RPMI7951 (cell line): Measurements from ENCODE around the gene BGLAP. TPM values are rescaled to one million over a fixed set of nuclear protein-coding genes. Genes with fewer than 3 reads are reported as not detected.
"Not testable (repeated sequence)": the region's sequence is repeated elsewhere in the genome, so short reads cannot be mapped to it uniquely, and the experiment has no call there.

ENCODE experiments used
- DNase-seq: peaks from one replicate; pipeline ENCODE4 v3.0.0-alpha.2; 2012; ENCODE audit warnings: low read depth
- total RNA-seq: library from RNA; depleted of rRNA; stranded (reverse); fragments of >200 nt; shearing (Covaris generic); gene quantifications from 2 replicates; pipeline ENCODE4 v1.2.3, GENCODE V29; 2014; rRNA removed

Gene BGLAP
- total RNA-seq: 17.7 and 44.1 TPM in 2 replicates

DNA sequence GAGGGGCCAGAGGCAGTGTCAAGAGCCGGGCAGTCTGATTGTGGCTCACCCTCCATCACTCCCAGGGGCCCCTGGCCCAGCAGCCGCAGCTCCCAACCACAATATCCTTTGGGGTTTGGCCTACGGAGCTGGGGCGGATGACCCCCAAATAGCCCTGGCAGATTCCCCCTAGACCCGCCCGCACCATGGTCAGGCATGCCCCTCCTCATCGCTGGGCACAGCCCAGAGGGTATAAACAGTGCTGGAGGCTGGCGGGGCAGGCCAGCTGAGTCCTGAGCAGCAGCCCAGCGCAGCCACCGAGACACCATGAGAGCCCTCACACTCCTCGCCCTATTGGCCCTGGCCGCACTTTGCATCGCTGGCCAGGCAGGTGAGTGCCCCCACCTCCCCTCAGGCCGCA is at the start of gene BGLAP:
TSS of gene BGLAP (plus strand) at position 259 of the 400 bp plus-strand sequence. CDS start at position 307, 48 bp downstream.
- DNase-seq: peak; percentile 83

DNA sequence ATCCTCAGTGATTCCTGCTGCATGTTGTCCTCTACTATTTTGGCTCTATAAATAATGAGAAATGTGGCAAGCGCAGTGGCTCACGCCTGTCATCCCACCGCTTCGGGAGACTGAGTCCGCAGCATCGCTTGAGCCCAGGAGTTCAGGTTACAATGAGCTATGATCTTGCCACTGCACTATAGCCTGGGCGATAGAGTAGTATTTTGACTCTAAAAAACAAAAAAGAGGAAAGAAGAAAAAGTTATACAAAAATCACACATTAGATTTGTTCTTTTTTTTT is 48.8 kb upstream of the BGLAP start:
- no peak for DNase-seq

DNA sequence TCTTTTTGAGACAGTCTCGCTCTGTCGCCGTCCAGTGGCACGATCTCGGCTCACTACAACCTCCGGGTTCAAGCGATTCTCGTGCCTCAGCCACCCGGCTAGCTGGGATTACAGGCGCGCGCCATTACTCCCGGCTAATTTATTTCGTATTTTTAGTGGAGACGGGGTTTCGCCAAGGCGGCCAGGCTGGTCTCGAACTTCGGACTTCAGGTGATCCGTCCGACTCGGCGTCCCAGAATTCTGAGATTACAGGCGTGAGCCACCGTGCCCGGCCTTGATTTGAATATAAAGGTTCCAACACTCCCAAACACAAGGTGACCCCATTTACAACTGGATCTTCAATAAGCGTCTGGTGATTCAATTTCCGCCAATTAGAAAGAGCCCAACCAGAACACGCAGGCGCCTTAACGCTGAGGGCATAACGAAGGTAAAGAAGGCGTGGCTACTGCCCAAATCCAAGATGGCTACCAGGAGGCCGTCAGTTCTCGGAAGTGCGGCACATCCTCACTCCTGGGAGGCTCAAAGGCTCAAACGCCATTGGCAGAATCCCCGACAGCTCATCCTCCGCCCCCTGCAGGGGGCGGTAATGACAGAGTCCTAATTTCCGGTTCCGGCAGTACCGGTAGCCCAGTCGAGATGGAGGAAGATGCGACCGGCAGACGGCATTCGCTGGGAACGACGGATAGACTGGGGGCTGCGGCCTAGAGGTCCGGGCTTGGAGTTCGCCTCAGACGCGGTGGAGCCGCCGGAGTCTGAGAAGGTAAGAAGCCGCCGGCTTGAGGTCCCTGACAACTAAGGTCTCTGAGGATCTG is 48.3 kb upstream of the BGLAP start, which contains the start of gene SLC25A44:
TSS of gene SLC25A44 (plus strand) at position 617 of the 812 bp plus-strand sequence. CDS start 5,744 bp downstream, outside the sequence.
- DNase-seq: peak; percentile 97

DNA sequence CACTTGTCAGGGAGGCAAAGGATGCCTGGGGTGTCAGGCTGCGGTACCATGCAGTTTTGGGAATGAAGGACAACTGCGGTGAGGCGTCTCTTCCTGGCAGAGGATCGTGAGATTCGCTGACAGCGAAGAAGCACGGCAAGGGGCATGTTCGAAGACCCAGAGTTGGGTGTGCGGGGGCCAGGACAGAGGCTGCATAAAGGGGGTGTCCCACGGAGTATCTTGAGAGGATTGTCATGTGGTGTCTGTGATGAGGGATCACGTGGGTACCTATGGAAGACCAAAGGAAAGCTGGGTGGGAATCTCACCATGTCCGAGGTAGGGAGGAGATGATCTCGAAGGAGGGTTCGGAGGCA is 47.7 kb upstream of the BGLAP start:
- peak; percentile 18 for DNase-seq

DNA sequence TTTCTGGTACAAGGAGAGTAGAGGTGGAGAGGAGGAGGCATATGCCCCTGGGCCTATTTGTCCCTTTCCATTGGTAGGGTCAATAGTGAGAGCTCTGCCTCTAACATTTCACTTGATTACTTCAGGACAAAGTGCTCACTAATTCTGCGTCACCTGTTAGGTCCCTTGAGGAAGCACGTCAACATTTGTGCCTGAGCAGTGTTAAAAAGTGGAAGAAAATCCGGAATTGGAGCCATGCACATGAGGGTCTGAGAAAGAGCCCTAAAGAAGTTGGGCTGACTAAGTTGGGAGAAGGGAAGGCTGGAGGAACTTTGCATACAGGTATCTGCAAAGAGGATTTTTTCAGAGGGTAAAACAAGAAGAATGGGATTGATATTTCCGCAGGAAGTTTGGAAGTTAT is 46.1 kb upstream of the BGLAP start:
- no peak for DNase-seq

DNA sequence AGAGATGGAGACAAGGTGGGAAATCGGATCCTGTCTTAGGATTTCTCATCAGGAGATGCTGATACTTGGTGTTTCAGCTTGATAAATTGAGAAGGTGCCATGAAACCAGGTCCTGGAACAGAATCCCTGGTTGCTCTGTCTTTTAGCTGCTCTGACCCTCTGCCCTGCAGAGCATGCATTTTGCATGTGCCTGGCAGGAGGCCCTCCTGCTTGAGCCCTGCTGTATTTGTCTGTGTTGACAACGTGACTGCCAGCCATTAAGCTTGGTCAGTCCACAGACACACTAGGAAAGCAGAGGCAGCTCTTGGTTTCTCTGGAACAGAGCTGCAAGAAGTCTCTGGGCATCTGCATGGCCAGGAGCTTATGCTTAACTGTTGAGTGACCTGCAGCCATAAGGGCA is 45.5 kb upstream of the BGLAP start:
- DNase-seq: no peak

DNA sequence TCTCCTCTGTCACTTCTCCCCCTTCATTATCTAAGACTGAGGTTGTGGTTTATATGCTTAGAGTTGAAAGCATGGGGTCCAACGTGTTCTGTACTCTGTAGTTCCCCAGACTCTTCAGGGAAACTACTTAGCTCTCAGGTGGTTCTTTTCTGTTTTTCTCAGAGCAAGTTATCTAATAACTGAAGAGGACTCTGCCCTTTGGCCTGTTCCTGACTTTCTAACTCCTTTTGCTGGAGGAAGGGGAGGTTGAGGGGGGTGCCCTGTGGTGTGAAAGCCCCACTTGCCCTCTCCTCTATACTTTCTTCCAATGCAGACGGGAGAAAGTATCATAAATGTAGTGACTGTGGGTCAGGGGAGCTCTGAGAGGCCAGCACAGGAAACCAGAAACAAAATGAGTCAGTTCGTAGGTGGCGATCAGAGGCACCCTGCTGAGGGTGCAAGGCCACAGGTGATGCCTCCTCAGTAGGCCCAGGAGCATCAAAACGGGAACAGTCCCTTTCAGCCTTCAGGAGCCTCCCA is 43.1 kb upstream of the BGLAP start:
- DNase-seq: no peak

DNA sequence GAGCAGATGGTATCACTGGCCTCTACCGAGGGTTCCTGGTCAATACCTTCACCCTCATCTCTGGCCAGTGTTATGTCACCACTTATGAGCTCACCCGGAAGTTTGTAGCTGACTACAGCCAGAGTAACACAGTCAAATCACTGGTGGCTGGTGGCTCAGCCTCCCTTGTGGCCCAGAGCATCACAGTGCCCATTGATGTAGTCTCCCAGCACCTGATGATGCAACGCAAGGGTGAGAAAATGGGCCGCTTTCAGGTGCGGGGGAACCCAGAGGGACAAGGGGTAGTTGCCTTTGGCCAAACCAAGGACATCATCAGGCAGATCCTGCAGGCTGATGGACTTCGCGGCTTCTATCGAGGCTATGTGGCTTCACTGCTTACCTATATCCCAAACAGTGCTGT is 41.9 kb upstream of the BGLAP start:
- no peak for DNase-seq

DNA sequence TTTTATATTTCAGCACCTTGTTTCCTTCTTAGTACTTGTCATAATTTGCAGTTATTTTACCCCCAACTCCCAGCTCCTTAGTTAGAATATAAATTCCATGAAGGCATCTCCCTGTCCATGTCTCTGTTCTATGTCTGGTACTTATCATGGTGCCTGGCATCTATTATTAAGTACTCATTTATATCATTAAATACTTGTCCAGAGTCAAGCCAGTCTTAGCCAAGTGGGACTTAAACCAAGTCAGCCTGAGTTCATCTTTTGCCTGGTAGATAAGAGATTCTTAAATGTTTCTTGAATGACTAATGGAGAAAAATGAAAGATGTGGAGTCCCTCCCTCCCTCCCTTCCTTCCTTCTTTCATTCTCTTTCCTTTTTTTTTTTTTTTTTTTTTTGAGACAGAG is 38.7 kb upstream of the BGLAP start:
- DNase-seq: no peak

DNA sequence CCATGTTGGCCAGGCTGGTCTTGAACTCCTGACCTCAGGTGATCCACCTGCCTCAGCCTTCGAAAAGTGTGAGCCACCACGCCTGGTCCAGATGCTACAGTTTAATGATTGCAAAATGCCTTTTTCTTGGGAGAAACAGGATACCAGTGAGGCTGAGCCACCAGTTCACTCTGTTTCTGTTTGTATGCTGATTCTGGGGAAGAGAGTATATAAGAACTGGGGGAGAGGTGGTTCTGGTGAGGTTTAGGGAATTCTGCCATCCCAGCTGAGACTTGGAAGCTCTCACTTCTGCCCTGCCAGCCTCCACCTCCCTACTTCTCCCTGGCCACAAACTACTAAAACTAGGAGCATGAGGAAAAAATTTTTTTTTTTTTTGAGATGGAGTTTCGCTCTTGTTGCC is 37.3 kb upstream of the BGLAP start:
- DNase-seq: no peak

DNA sequence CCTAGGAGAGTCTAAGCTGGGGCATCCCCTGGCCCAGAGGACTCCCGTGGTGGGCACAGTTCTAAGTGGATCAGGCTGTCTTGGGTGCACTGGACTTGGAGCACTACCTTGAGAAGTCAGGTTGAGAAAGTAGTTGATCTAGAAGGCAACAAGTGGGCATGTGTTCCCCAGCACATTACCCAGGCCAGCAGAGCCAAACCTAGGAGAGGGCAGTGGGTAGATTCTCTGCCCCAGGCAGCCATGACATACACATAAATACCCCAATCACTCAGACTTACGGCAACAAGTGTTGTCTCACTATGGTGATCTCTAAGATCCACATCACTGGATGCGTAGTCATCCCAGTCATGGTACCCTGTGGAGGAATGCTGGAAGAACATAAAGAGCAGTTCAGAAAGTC is 30.7 kb upstream of the BGLAP start:
- DNase-seq: no peak

DNA sequence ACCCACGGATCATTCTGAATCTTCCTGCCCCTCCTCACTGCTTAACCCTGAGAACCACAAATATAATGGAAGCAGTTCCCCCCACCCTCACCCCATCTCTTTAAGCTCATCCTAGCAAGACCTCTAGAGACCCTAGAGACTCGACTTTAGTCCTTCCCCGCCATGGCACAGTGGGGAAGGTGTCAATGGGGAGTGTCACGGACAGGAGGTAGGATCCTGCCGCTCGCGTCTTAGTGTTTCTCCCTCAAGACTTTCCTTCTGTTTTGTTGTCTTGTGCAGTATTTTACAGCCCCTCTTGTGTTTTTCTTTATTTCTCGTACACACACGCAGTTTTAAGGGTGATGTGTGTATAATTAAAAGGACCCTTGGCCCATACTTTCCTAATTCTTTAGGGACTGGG is 29.9 kb upstream of the BGLAP start:
- no peak for DNase-seq

DNA sequence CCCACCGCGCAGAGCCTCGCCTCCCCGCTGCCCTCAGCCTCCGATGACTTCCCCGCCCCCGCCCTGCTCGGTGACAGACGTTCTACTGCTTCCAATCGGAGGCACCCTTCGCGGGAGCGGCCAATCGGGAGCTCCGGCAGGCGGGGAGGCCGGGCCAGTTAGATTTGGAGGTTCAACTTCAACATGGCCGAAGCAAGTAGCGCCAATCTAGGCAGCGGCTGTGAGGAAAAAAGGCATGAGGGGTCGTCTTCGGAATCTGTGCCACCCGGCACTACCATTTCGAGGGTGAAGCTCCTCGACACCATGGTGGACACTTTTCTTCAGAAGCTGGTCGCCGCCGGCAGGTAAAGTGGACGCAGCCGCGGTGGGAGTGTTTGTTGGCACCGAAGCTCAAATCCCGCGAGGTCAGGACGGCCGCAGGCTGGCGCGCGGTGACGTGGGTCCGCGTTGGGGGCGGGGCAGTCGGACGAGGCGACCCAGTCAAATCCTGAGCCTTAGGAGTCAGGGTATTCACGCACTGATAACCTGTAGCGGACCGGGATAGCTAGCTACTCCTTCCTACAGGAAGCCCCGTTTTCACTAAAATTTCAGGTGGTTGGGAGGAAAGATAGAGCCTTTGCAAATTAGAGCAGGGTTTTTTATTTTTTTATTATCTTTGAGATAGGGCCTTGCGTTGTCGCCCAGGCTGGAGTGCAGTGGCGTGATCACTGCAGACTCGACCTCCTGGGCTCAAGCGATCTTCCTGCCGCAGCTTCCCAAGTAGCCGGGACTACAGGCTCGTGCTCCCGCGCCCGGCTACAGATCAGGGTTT is 28.9 kb upstream of the BGLAP start, which contains the start of gene PMF1:
TSS of gene PMF1 (plus strand) at position 175 of the 811 bp plus-strand sequence. CDS start at position 184, 9 bp downstream.
- DNase-seq: peak; percentile 94

DNA sequence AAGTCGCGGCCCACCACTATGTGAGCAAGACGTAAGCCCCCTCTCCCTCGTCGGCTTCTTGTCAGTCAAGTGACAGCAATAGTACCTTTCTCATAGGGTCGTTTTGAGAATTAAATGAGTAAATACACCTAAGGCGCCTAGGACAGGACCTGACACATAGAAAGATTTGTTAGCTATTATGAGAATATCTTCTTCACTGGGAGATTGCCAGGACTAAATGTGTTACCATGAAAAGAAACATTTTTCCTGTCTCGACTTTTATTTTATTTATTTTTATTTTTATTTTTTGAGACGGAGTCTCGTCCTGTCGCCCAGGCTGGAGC is 28.4 kb upstream of the BGLAP start:
- DNase-seq: no peak

DNA sequence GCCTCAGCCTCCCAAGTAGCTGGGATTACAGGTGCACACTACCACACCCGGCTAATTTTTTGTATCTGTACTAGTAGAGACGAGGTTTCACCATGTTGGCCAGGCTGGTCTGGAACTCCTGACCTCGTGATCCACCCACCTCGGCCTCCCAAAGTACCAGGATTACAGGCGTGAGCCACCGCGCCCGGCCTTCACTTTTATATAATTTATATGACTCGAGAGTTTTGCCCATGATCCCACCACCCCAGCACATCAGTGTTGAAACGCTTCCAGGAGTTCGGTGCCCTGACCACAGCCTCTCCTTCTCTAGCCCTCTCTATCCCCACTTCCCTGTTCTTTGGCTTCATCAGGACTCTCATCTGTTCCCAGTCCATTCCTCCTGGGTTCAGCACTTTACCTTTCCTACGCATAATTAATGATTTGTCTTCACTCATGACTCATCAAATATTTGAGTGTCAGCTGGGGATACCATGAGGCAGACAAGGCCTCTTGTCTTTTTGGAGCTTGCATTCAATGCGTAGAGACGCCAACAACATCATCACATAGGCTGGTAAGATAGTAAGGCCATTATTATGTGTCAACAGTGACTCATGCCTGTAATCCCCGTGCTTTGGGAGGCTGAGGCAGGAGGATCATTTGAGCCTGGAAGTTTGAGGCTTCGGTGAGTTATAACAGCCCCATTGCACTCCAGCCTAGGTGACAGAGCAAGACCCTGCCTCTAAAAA is 27.8 kb upstream of the BGLAP start:
- peak; percentile 77 for DNase-seq

DNA sequence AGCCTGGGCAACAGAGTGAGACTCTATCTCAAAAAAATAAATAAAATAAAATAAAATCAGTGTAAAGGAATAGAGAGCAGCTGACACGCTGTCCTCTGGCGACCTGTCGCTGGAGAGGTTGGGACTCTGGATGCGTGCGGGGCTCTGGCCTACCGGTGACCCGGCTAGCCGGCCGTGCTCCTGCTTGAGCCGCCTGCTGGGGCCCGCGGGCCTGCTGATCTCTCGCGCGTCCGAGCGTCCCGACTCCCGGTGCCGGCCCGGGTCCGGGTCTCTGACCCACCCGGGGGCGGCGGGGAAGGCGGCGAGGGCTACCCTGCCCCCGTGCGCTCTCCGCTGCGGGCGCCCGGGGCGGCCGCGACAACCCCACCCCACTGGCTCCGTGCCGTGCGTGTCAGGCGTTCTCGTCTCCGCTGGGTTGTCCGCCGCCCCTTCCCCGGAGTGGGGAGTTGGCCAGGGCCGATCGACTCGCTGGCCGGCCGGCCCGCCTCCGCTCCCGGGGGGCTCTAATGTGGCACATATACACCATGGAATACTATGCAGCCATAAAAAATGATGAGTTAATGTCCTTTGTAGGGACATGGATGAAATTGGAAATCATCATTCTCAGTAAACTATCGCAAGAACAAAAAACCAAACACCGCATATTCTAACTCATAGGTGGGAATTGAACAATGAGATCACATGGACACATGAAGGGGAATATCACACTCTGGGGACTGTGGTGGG is 25.5 kb upstream of the BGLAP start:
- DNase-seq: not testable (repeated sequence)

DNA sequence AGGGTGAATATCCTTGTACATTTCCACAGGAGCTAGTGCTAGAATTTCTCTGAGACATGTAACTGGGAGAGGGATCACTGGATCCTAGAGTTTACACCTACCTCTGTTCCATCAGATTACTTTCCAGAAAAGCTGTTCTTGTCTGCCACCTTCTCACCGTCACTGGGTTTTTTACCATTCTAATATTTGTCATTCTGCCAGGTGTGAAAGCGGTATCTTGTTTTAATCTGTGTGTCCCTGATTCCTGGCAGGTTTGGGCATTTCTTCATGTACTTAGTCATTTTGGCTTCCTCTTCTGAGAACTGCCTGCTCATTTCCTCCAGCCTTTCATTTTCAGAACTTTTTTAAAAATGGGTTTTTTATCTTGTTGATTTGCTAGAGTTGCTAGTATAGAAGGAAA is 24.1 kb upstream of the BGLAP start:
- no peak for DNase-seq

DNA sequence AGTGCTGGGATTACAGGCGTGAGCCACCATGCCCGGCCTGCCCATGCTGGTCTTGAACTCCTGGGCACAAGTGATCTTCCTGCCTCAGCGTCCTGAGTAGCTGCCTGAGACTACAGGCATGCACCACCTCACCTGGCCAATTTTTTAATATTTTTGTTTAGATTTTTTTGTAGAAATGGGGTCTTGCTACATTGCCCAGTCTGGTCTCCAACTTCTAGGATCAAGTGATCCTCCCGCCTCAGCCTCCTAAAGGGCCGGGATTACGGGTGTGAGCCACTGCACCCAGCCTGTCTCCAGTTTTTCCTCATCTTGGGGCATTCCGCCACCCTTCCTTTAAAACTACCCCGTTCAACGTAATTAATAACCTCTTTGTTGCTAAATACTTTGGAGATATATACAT is 21.8 kb upstream of the BGLAP start:
- no peak for DNase-seq

DNA sequence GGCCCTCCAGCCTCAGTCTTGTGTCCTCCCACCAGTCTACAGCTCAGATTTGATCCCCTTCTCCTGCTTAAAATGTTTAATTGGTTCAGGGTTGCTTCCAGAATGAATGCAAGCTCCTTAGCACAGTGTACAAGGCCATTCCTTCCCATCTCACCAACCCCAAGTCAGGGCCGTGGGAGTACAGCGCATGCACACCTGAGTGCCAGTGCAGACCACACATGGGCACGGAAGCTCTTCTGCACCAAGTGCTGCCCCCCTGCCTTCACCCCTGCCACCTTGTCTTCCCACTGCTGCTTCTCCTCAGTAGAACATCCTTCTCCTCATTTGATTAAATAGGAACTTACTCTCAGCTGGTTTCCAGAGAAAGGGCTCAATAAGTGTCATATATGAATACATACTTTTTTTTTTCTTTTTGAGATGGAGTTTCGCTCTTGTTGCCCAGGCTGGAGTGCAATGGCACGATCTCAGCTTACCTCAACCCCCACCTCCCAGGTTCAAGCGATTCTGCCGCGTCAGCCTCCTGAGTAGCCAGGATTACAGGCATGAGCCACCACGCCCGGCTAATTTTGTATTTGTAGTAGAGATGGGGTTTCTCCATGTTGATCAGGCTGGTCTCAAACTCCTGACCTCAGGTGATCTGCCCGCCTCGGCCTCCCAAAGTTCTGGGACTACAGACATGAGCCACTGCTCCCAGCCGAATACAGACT is 19.8 kb upstream of the BGLAP start:
- DNase-seq: no peak

DNA sequence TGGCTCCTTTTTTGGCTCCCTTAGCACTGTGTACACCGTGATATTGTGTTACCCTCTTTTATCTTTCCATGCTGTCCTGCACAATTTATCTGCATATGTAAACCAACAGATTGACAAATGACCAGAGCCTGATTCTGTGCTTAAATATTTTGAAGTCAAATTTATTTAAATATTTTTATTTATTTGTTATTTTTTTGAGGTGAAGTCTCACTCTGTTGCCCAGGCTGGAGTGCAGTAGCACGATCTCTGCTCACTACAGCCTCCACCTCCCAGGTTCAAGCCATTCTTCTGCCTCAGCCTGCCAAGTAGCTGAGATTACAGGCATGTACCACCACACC is 16.3 kb upstream of the BGLAP start:
- no peak for DNase-seq

DNA sequence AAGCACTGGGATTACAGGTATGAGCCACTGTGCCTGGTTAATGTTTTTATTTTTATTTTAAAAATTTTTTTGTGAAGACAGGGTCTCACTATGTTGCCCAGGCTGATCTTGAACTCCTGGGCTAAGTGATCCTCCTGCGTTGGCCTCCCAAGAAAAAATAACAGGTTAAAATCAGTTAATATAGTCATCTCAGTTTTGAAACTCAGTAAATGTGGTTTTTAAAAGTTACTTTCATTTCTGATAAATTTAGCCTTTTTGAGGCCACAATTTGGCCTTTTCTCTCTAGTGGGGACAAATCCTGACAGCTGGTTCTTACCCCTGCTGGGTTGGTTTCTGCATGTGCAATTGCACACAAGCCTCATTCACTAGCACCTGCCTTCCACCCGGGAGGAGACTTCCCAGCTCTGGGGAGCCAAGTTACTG is 15.9 kb upstream of the BGLAP start:
- DNase-seq: no peak
